Tibial nerve (tissue), 4 donors: ENCODE results near the gene VSX2. TPM values are rescaled to one million over a fixed set of nuclear protein-coding genes. Genes with fewer than 3 reads are reported as not detected.

Experiments
- DNase-seq, 2 donors: peaks; one replicate each; pipeline ENCODE4 v3.0.0-alpha.2; 2019; ENCODE audit warnings: low spot score in 2 of 2
- H3K27ac ChIP-seq, 4 donors: fragments of 200-600 bp; sonication (generic) in 3 of 4; one replicate each; pipeline ENCODE4 v1.5.1; 2017 to 2019; ENCODE audit warnings: mild to moderate bottlenecking in 1 of 4
- H3K27me3 ChIP-seq, 2 donors: fragments of 200-600 bp; sonication (generic) in 1 of 2; one replicate each; pipeline versions ENCODE4 v1.5.1 to v1.6.0; 2017 to 2019
- H3K36me3 ChIP-seq, 3 donors: fragments of 200-600 bp; sonication (generic); one replicate each; pipeline ENCODE4 v1.5.1; 2018 to 2019
- H3K4me1 ChIP-seq, 4 donors: fragments of 200-600 bp; sonication (generic) in 3 of 4; one replicate each; pipeline ENCODE4 v1.5.1; 2017 to 2019
- H3K4me3 ChIP-seq, 4 donors: fragments of 200-600 bp; sonication (generic) in 3 of 4; one replicate each; pipeline ENCODE4 v1.5.1; 2017 to 2019; ENCODE audit warnings: mild to moderate bottlenecking in 1 of 4, moderate library complexity in 1 of 4
- H3K9me3 ChIP-seq, 4 donors: fragments of 200-600 bp; sonication (generic) in 3 of 4; one replicate each; pipeline ENCODE4 v1.5.1; 2017 to 2019
- EP300 ChIP-seq, 2 donors: sonication (generic); formaldehyde crosslinking; IDR thresholded peaks; one replicate each; pipeline ENCODE4 v1.6.1; 2017; ENCODE audit warnings: antibody characterized with exemption in 2 of 2, mild to moderate bottlenecking in 1 of 2
- POLR2A ChIP-seq, 2 donors: fragments of 450-650 bp; IDR thresholded peaks; one replicate each; pipeline ENCODE4 v1.6.1; 2017; ENCODE audit warnings: antibody characterized with exemption in 2 of 2, mild to moderate bottlenecking in 2 of 2, moderate library complexity in 2 of 2
- WGBS, 2 donors: methylation state at CpG; one replicate each; pipeline ENCODE4 v1.1.5; 2018; 5-methylcytosine and 5-hydroxymethylcytosine counted together
- total RNA-seq, 4 donors: library from RNA; depleted of rRNA; stranded (reverse); fragments of >200 nt; gene quantifications; one replicate each; pipeline ENCODE4 v1.1.0, GENCODE V29; 2016
- TF ChIP-seq, protein P1 (sequence below), 5 experiments: fragments of 200-600 bp in 3 of 5; fragments of 450-650 bp in 2 of 5; sonication (generic) in 3 of 5; IDR thresholded peaks; one replicate each; pipeline ENCODE4 v1.5.1; 2016 to 2019; ENCODE audit warnings: antibody characterized with exemption in 5 of 5, mild to moderate bottlenecking in 3 of 5, moderate library complexity in 2 of 5

The VSX2 gene
- total RNA-seq, 4 donors from 2014 or later = not detected

DNA sequence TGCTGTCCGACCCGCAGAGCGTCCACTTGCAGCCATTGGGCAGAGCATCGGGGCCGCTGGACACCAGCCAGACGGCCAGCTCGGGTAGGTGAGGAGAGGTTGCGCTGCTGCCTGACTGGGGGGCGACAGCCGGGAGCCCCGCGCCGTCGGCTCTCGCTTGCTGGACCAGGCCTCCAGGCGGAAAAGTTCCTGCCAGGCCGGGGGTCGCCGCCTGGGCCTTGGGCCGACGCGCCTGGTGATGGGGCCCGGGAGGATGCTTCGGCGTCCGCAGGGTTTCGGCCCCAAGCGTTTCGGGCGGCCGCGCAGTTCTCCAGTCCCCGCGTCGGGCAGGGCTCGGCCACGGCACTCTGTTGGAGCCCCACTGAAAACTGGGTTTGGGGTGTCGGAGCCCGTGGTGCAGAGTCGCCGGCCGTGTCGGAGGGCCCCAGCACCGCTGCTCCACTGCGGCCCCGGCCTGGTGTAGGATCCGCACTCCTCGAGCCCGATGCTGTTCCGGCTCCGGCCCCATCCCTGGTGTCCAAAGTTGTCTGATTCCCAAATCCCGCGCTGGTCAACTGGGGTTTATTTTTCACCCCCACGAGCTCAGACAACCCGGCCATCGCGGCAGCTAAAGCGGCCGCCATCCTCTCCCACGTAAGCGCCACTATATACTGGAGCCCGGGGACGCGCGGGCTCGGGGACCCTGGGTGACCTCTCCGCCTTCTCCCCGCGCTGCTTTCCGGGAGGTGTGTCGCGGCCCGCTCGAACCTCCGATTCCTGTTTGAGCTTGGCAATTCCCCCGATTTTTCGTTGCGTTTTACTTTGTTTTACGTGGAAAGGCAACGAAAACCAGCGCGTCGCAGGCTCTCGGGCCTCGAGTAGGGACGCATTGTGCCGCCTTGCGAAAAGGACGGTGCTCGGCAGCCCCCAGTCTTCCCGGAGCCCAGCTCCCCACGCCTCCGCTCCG, 872 bp downstream of the VSX2 start:
- H3K27me3 ChIP-seq = peaks cover 17 to 80% of the 10 kb centered on the region in 2 donors
- DNase-seq = no peak
- no peaks in the 10 kb centered on the region for H3K36me3 ChIP-seq
- no peak overlapping the region for H3K27ac ChIP-seq
- TF ChIP-seq EP300 (IDR thresholded peaks at IDR 0.05) = peak in 1 of 2 donors; percentile 76
- TF ChIP-seq, protein P1, sequence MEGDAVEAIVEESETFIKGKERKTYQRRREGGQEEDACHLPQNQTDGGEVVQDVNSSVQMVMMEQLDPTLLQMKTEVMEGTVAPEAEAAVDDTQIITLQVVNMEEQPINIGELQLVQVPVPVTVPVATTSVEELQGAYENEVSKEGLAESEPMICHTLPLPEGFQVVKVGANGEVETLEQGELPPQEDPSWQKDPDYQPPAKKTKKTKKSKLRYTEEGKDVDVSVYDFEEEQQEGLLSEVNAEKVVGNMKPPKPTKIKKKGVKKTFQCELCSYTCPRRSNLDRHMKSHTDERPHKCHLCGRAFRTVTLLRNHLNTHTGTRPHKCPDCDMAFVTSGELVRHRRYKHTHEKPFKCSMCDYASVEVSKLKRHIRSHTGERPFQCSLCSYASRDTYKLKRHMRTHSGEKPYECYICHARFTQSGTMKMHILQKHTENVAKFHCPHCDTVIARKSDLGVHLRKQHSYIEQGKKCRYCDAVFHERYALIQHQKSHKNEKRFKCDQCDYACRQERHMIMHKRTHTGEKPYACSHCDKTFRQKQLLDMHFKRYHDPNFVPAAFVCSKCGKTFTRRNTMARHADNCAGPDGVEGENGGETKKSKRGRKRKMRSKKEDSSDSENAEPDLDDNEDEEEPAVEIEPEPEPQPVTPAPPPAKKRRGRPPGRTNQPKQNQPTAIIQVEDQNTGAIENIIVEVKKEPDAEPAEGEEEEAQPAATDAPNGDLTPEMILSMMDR (IDR thresholded peaks at IDR 0.05) = no peak
- no peak for TF ChIP-seq POLR2A (IDR thresholded peaks at IDR 0.05)
- peaks cover 0 to 31% (median 16%) of the 10 kb centered on the region in 4 donors for H3K4me1 ChIP-seq
- H3K4me3 ChIP-seq = peak overlapping the region in 2 of 4 donors; percentile 30 to 31
- H3K9me3 ChIP-seq = no peaks in the 10 kb centered on the region
- WGBS, 2 donors = 4% methylated on average over 63 to 79 of the region's 94 CpGs

DNA sequence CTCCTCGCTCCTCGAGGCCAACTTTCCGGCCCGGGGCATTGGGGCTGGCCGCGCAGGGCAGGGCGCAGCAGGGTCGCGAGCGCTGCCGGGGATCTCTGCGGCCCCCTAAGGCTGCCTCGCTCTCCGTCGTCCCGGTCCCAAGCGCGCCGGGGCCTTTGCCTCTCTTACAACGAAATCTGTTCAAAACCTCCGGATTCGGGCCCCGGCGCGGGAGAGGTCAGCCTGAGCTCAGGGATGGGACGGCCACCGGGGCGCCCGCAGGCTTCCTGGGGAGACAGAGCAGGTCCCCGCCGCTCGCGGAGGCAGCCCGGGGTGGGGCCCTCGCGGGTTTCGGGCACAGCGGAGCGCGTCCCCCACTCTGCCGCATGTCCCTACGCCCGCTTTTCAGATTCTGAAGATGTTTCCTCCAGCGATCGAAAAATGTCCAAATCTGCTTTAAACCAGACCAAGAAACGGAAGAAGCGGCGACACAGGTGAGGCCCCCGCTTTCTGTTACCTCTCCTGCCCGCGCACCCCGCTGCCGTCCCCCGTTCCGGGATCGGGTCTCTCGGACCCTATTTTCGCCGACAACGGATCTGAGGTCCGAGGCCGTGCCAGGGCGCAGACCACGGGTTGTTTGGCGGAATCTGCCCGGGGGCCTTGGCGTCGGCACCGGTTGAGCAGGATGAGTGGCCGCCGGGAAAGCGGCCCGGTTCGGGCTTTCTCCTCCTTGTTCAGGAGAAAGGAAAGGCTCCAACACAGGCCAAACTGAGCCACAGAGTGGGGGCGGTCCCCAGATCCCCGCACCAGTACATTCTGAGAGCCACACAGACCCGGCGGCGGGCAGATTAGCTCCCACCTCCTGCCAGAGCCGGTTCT, 1.8 kb downstream of the VSX2 start:
- no peak for DNase-seq
- Histone ChIP-seq H3K4me3 (peak overlapping the region in 2 of 4 donors; percentile 30 to 31), H3K36me3 (no peaks in the 10 kb centered on the region), H3K4me1 (peaks cover 0 to 31% (median 16%) of the 10 kb centered on the region in 4 donors), H3K9me3 (no peaks in the 10 kb centered on the region), H3K27ac (no peak overlapping the region), H3K27me3 (peaks cover 17 to 86% of the 10 kb centered on the region in 2 donors)
- TF ChIP-seq EP300 (IDR thresholded peaks at IDR 0.05) = peak in 1 of 2 donors; percentile 58
- TF ChIP-seq, protein P1 (IDR thresholded peaks at IDR 0.05) = no peak
- WGBS, 2 donors = 2 to 4% methylated on average over 56 to 75 of the region's 80 CpGs

DNA sequence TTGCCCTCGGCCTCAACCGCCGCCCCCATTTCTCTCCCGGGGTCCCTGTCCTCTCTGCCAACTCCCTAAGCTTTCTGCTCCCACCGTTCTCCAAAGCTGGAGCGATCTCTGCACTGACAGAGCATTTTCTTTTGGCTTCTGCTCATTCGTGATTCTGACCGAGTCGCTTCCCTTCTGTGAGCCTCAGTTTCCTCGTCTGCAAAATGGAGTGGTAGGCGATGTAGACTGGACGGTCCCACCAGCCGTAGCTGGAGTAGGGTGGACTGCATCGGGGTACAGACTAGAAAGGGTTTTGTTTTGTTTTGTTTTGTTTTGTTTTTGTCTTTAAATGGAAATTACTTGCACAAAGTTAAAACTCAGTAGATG, 2.4 kb downstream of the VSX2 start:
- Histone ChIP-seq H3K27me3 (peaks cover 17 to 93% of the 10 kb centered on the region in 2 donors), H3K36me3 (no peaks in the 10 kb centered on the region), H3K27ac (no peak overlapping the region), H3K4me1 (peaks cover 0 to 31% (median 16%) of the 10 kb centered on the region in 4 donors), H3K4me3 (peak overlapping the region in 1 of 4 donors; percentile 30), H3K9me3 (no peaks in the 10 kb centered on the region)
- no peak for DNase-seq
- WGBS, 2 donors = 7 to 8% methylated on average over 14 of the region's 14 CpGs
- TF ChIP-seq, protein P1 (IDR thresholded peaks at IDR 0.05) = no peak
- TF ChIP-seq POLR2A (IDR thresholded peaks at IDR 0.05) (no peak), EP300 (IDR thresholded peaks at IDR 0.05) (no peak)

DNA sequence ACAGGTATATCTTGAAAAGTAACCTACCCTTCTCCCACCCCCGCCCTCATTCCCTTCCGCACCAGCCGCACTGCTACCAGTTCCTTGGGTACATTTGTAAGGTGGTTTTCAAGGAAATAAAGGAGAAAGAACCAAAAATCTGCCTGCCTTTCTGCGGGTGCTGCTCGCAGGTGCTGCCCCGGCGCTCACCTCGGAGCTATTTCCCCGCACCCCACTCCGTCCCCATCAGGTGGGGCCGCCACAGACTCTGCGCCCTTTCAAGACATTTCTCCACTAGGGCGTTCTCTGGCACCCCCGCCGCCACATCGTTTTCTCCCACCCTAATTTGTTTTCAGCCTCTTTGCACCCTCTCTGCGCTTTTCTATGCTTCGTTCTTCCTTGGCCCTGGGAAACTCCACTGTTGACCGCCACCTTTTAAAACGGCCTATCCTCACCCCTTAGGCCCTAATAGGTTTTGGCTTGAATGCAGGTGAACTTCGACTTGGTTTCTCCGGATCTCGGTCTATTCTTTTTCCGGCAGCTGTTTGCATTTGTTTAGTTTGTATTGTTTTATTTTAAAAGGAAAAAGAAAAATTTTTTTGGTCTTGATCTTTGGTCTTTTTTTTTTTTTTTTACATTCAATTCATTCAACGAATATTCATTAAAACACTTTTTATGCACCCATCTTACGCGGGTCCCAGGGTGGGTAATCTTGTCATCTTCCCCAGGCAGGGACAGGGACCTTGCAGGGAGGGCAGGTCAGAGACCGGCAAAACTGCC, 3.0 kb downstream of the VSX2 start:
- Histone ChIP-seq H3K27me3 (peaks cover 17 to 95% of the 10 kb centered on the region in 2 donors), H3K4me3 (no peak overlapping the region), H3K27ac (no peak overlapping the region), H3K4me1 (peaks cover 0 to 31% (median 16%) of the 10 kb centered on the region in 4 donors), H3K36me3 (no peaks in the 10 kb centered on the region), H3K9me3 (no peaks in the 10 kb centered on the region)
- TF ChIP-seq EP300 (IDR thresholded peaks at IDR 0.05) (peak in 1 of 2 donors; percentile 9), POLR2A (IDR thresholded peaks at IDR 0.05) (no peak)
- TF ChIP-seq, protein P1 (IDR thresholded peaks at IDR 0.05) = no peak
- 12% methylated on average over 28 of the region's 28 CpGs for WGBS, 2 donors
- no peak for DNase-seq
